A673 (cell line): Measurements from ENCODE around the gene SLC12A3. TPM values are rescaled to one million over a fixed set of nuclear protein-coding genes. Genes with fewer than 3 reads are reported as not detected.

Experiments used
- BruUV-seq: library from RNA; stranded (reverse); fragments of 400-500 nt; replicated peaks from 2 replicates; lab custom pipeline; 2021; lab: Mats Ljungman, UMichigan
- CTCF ChIA-PET: fragments of 300-600 bp; sonication (Branson Sonifier 250); formaldehyde crosslinking; loops from one replicate; lab custom pipeline; 2022; ENCODE audit warnings: antibody characterized with exemption; lab: Charles Lee
- POLR2A ChIA-PET: fragments of 300-600 bp; sonication (Branson Sonifier 250); formaldehyde crosslinking; loops from one replicate; lab custom pipeline; 2022; ENCODE audit warnings: antibody characterized with exemption; ENCODE audit not compliant: low non-redundant PET; lab: Charles Lee
- DNase-seq: peaks from one replicate; pipeline ENCODE4 v3.0.0-alpha.2; 2015; ENCODE audit warnings: low spot score
- H3K27ac ChIP-seq: fragments of 200-600 bp; sonication (generic); 2 replicates; pipeline ENCODE4 v1.5.1; 2016; ENCODE audit warnings: mixed run types, low read depth, mild to moderate bottlenecking, mixed read lengths, antibody characterized with exemption, low read length; ENCODE audit not compliant: poor library complexity, severe bottlenecking
- H3K27me3 ChIP-seq: fragments of 200-600 bp; sonication (generic); replicated peaks from 2 replicates; pipeline ENCODE4 v1.6.1; 2017; ENCODE audit warnings: mixed run types, low read depth, mild to moderate bottlenecking, mixed read lengths, antibody characterized with exemption, low read length; ENCODE audit not compliant: insufficient read depth, poor library complexity
- H3K36me3 ChIP-seq: fragments of 200-600 bp; sonication (generic); 2 replicates; pipeline ENCODE4 v1.6.1; 2016; ENCODE audit warnings: mixed run types, mild to moderate bottlenecking, mixed read lengths, antibody characterized with exemption, low read length; ENCODE audit not compliant: insufficient read depth, poor library complexity, severe bottlenecking
- H3K4me1 ChIP-seq: fragments of 200-600 bp; sonication (generic); 2 replicates; pipeline ENCODE4 v1.6.1; 2017; ENCODE audit warnings: mixed run types, mild to moderate bottlenecking, mixed read lengths, antibody characterized with exemption, low read length; ENCODE audit not compliant: insufficient read depth, poor library complexity, severe bottlenecking
- H3K4me3 ChIP-seq: fragments of 200-600 bp; sonication (generic); 2 replicates; pipeline ENCODE4 v1.5.1; 2016; ENCODE audit warnings: low read depth, mixed run types, mild to moderate bottlenecking, mixed read lengths, low read length; ENCODE audit not compliant: poor library complexity, severe bottlenecking
- H3K9me3 ChIP-seq: fragments of 200-600 bp; sonication (generic); 2 replicates; pipeline ENCODE4 v1.6.1; 2016; ENCODE audit warnings: mixed run types, low read depth, mild to moderate bottlenecking, mixed read lengths, antibody characterized with exemption, low read length; ENCODE audit not compliant: poor library complexity, severe bottlenecking
- EZH2 ChIP-seq: fragments of 200-600 bp; sonication (generic); IDR thresholded peaks from 2 replicates; pipeline ENCODE4 v1.6.1; 2017; ENCODE audit warnings: borderline replicate concordance, low read depth, mild to moderate bottlenecking, mixed read lengths, antibody characterized with exemption, low read length; ENCODE audit not compliant: poor library complexity, severe bottlenecking
- intact Hi-C: fragments of 100-400 bp; cut with micrococcal nuclease; formaldehyde crosslinking; loops from one replicate; pipeline ENCODE4 v1.10.0; 2022; ENCODE audit not compliant: unreplicated experiment
- total RNA-seq: library from RNA; stranded (reverse); gene quantifications from 2 replicates; pipeline ENCODE4 v1.2.3, GENCODE V29; 2021
- TF ChIP-seq, protein P1 (sequence below): fragments of 300-800, 200-600 bp; sonication (generic); conservative IDR thresholded peaks from 2 replicates; pipeline ENCODE4 v1.5.1; 2017; ENCODE audit warnings: low read depth, mild to moderate bottlenecking, antibody characterized with exemption, low read length, moderate library complexity, mixed read lengths

Gene SLC12A3
- total RNA-seq, 1 experiment from 2014 or later: not detected

DNA sequence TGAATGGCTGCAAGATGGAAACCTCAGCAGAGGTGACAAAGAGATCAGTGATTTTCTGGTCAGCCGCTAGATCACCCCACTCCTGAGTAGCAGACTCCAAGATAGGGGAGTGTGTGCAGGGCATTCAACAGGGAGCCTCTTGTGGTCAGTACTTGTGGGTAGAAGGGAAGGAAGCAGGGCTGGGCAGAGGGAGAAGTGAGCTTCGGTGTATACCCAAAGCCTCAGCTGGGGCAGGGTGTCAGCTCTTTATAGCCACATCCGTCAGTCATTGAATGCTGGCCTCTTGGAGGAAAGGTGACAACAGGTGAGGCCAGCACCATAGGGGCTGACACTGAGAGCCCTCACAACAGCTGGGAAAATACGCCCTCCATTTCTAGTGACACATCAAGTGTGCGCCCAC, 2.2 kb upstream of the SLC12A3 start:
- intact Hi-C loops: no loop called here
- no TSS peak for BruUV-seq
- POLR2A ChIA-PET: no interaction called here

DNA sequence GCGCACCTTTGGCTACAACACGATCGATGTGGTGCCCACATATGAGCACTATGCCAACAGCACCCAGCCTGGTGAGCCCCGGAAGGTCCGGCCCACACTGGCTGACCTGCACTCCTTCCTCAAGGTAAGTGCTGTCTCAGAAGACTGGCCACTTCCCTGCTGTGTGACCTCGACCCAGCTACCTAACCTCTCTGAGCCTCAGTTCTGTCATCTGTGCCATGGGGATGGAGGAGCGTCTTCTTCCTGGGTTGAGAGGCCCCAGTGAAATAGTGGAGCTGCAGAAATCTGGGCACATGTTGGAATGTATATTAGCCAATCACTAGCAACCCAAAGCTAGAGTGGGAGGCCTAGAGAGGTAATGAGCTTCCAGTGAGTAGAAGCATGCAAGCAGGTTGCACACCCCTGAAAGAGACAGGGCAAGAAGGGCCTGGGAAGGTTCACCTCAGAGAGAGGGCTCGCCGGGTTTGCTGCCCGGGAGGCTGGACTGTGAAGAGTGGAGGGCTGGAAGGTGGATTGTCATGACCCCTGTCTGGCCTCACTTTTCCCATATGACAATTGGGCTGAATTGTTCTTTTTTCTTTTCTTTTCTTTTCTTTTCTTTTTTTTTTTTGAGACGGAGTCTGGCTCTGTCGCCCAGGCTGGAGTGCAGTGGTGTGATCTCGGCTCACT, 521 bp downstream of the SLC12A3 start:
- Histone ChIP-seq H3K27me3 (no peaks in the 10 kb centered on the region), H3K4me1 (peaks cover 9% of the 10 kb centered on the region), H3K4me3 (no peak overlapping the region), H3K27ac (no peak overlapping the region), H3K9me3 (no peaks in the 10 kb centered on the region), H3K36me3 (no peaks in the 10 kb centered on the region)
- no peak for DNase-seq
- ChIA-PET CTCF (no interaction called here), POLR2A (no interaction called here)
- no peak for TF ChIP-seq EZH2
- TF ChIP-seq, protein P1, sequence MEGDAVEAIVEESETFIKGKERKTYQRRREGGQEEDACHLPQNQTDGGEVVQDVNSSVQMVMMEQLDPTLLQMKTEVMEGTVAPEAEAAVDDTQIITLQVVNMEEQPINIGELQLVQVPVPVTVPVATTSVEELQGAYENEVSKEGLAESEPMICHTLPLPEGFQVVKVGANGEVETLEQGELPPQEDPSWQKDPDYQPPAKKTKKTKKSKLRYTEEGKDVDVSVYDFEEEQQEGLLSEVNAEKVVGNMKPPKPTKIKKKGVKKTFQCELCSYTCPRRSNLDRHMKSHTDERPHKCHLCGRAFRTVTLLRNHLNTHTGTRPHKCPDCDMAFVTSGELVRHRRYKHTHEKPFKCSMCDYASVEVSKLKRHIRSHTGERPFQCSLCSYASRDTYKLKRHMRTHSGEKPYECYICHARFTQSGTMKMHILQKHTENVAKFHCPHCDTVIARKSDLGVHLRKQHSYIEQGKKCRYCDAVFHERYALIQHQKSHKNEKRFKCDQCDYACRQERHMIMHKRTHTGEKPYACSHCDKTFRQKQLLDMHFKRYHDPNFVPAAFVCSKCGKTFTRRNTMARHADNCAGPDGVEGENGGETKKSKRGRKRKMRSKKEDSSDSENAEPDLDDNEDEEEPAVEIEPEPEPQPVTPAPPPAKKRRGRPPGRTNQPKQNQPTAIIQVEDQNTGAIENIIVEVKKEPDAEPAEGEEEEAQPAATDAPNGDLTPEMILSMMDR: no peak
- intact Hi-C loops: loop anchor here (5.0 kb wide), 1 partner anchor 302 kb away; no protein-coding TSS in a partner anchor
- BruUV-seq: no TSS peak

More for the DNA sequence above, 2.2 kb upstream of the SLC12A3 start:
- H3K27ac ChIP-seq: no peak overlapping the region
- H3K4me1 ChIP-seq: peaks cover 9% of the 10 kb centered on the region
- CTCF ChIA-PET: interaction anchor here (0.5 kb wide), 1 partner anchor 63 kb away, joined by 4 read pairs; no protein-coding TSS in a partner anchor
- H3K9me3 ChIP-seq: no peaks in the 10 kb centered on the region
- H3K36me3 ChIP-seq: no peaks in the 10 kb centered on the region
- H3K4me3 ChIP-seq: no peak overlapping the region
- no peaks in the 10 kb centered on the region for H3K27me3 ChIP-seq
- no peak for DNase-seq
- TF ChIP-seq, protein P1: no peak
- TF ChIP-seq EZH2: no peak

DNA sequence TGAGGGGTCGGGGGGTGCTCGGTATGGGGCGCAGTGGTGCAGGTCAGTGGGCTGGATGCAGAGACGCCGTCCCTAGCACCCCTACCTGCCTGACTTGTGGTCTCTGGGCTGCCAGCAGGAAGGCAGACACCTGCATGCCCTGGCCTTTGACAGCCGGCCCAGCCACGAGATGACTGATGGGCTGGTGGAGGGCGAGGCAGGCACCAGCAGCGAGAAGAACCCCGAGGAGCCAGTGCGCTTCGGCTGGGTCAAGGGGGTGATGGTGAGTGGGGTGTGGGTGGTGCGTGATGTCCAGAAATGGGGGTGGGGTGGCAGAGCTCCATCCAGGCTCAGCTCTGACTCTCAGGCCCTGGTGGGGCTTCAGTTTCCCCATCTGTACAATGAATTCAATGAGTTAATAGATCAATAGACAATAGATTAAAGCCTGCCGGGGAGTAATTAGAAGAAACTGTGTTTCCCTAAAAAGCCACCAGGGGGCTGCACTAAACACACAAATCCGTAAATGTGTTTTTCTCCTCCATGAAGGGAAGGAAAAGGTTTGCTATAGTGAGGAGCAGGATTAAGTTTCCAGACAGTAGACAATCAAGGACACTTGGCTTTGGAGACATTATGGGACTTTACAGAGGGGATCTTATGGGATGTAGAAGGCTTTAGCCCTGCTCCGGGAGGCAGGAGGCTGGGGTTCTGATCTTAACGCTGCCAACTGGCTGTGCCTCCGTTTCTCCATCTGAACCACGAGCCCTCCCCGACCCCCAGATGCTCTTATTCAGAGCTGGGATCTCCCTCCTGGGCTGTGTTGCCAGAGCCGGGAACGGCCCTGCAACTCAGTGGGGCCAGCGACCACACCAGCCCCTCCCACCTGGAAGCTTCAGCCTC, 2.2 kb downstream of the SLC12A3 start:
- H3K27ac ChIP-seq: no peak overlapping the region
- ChIA-PET POLR2A (interaction anchor here (0.6 kb wide), 1 partner anchor 328 kb away, joined by 3 read pairs; no protein-coding TSS in a partner anchor), CTCF (no interaction called here)
- no peaks in the 10 kb centered on the region for H3K9me3 ChIP-seq
- TF ChIP-seq, protein P1: peak; percentile 79
- TF ChIP-seq EZH2: no peak
- H3K36me3 ChIP-seq: no peaks in the 10 kb centered on the region
- BruUV-seq: no TSS peak
- no peak overlapping the region for H3K4me3 ChIP-seq
- intact Hi-C loops: loop anchor here (1.0 to 5.0 kb wide), 2 partner anchors 84 to 300 kb away; no protein-coding TSS in a partner anchor
- peak; percentile 75 for DNase-seq
- no peaks in the 10 kb centered on the region for H3K27me3 ChIP-seq
- H3K4me1 ChIP-seq: no peaks in the 10 kb centered on the region
